ENCODE measurements around the gene EPSTI1. TPM values are rescaled to one million over a fixed set of nuclear protein-coding genes. Genes with fewer than 3 reads are reported as not detected.
A peak's percentile ranks its signal among the peaks of the same experiment; 100 is the strongest.

EPSTI1 gene
- total and polyA plus RNA-seq, 3 experiments from 2014 or later = 4.5 to 17.3 (median 4.9) TPM

GRCh38 chr13:42899266-42899665, 92.8 kb downstream of the EPSTI1 start:
- Mint-ChIP-seq H3K36me3 (peaks cover 38 to 72% (median 41%) of the 10 kb centered on the region in 3 donors), H3K4me3 (no peak overlapping the region), H3K4me1 (no peaks in the 10 kb centered on the region), H3K27ac (no peak overlapping the region), H3K27me3 (no peaks in the 10 kb centered on the region), H3K9me3 (no peaks in the 10 kb centered on the region)
- DNase-seq = no peak
- Histone ChIP-seq H3K4me3 (ENCODE audit: low read length) (no peak overlapping the region), H3K27me3 (ENCODE audit: insufficient read depth, low read length, poor library complexity, severe bottlenecking) (no peaks in the 10 kb centered on the region), H3K36me3 (ENCODE audit: insufficient read depth, low read length) (peaks cover 5% of the 10 kb centered on the region), H3K9me3 (ENCODE audit: low read length) (no peaks in the 10 kb centered on the region), H3K4me1 (ENCODE audit: insufficient read depth, low read length) (no peaks in the 10 kb centered on the region), H3K27ac (ENCODE audit: low read depth, low read length) (no peak overlapping the region)
- CTCF ChIA-PET = no interaction called here
- POLR2A ChIA-PET = no interaction called here

GRCh38 chr13:42895776-42896175, 96.3 kb downstream of the EPSTI1 start:
- H3K27me3 Mint-ChIP-seq = no peaks in the 10 kb centered on the region
- POLR2A ChIA-PET = no interaction called here
- Histone ChIP-seq H3K9me3 (ENCODE audit: low read length) (no peaks in the 10 kb centered on the region), H3K27me3 (ENCODE audit: insufficient read depth, low read length, poor library complexity, severe bottlenecking) (no peaks in the 10 kb centered on the region), H3K27ac (ENCODE audit: low read depth, low read length) (no peak overlapping the region), H3K4me3 (ENCODE audit: low read length) (no peak overlapping the region), H3K4me1 (ENCODE audit: insufficient read depth, low read length) (no peaks in the 10 kb centered on the region), H3K36me3 (ENCODE audit: insufficient read depth, low read length) (peaks cover 12% of the 10 kb centered on the region)
- no peaks in the 10 kb centered on the region for H3K9me3 Mint-ChIP-seq
- H3K4me1 Mint-ChIP-seq = no peaks in the 10 kb centered on the region
- H3K27ac Mint-ChIP-seq = peak overlapping the region in 1 of 8 donors; percentile 47
- no peak overlapping the region for H3K4me3 Mint-ChIP-seq
- no peak for DNase-seq
- H3K36me3 Mint-ChIP-seq = peaks cover 28 to 52% (median 32%) of the 10 kb centered on the region in 3 donors
- CTCF ChIA-PET = no interaction called here

GRCh38 chr13:42894765-42895243, 97.2 kb downstream of the EPSTI1 start:
- Histone ChIP-seq H3K4me3 (ENCODE audit: low read length) (no peak overlapping the region), H3K27ac (ENCODE audit: low read depth, low read length) (no peak overlapping the region), H3K36me3 (ENCODE audit: insufficient read depth, low read length) (peaks cover 12% of the 10 kb centered on the region), H3K9me3 (ENCODE audit: low read length) (no peaks in the 10 kb centered on the region), H3K27me3 (ENCODE audit: insufficient read depth, low read length, poor library complexity, severe bottlenecking) (no peaks in the 10 kb centered on the region), H3K4me1 (ENCODE audit: insufficient read depth, low read length) (no peaks in the 10 kb centered on the region)
- DNase-seq = no peak
- ChIA-PET CTCF (no interaction called here), POLR2A (no interaction called here)
- Mint-ChIP-seq H3K27ac (no peak overlapping the region), H3K4me1 (no peaks in the 10 kb centered on the region), H3K36me3 (peaks cover 28 to 45% (median 29%) of the 10 kb centered on the region in 3 donors), H3K9me3 (no peaks in the 10 kb centered on the region), H3K27me3 (no peaks in the 10 kb centered on the region), H3K4me3 (no peak overlapping the region)

- Histone ChIP-seq H3K27ac (ENCODE audit: low read depth, low read length) (no peak overlapping the region), H3K9me3 (ENCODE audit: low read length) (no peaks in the 10 kb centered on the region), H3K36me3 (ENCODE audit: insufficient read depth, low read length) (peaks cover 12% of the 10 kb centered on the region), H3K27me3 (ENCODE audit: insufficient read depth, low read length, poor library complexity, severe bottlenecking) (no peaks in the 10 kb centered on the region), H3K4me3 (ENCODE audit: low read length) (no peak overlapping the region), H3K4me1 (ENCODE audit: insufficient read depth, low read length) (no peaks in the 10 kb centered on the region)
- H3K4me1 Mint-ChIP-seq = no peaks in the 10 kb centered on the region
- peaks cover 23 to 42% (median 25%) of the 10 kb centered on the region in 3 donors for H3K36me3 Mint-ChIP-seq
- no peak for DNase-seq
- no peaks in the 10 kb centered on the region for H3K27me3 Mint-ChIP-seq
- POLR2A ChIA-PET = no interaction called here
- H3K27ac Mint-ChIP-seq = no peak overlapping the region
- H3K9me3 Mint-ChIP-seq = no peaks in the 10 kb centered on the region
- H3K4me3 Mint-ChIP-seq = no peak overlapping the region
- CTCF ChIA-PET = no interaction called here
Observed at GRCh38 chr13:42893214-42893671, 98.8 kb downstream of the EPSTI1 start.

GRCh38 chr13:42892760-42893159, 99.3 kb downstream of the EPSTI1 start:
- Mint-ChIP-seq H3K4me3 (no peak overlapping the region), H3K27me3 (no peaks in the 10 kb centered on the region), H3K36me3 (peaks cover 24 to 42% (median 26%) of the 10 kb centered on the region in 3 donors), H3K27ac (no peak overlapping the region), H3K4me1 (no peaks in the 10 kb centered on the region), H3K9me3 (no peaks in the 10 kb centered on the region)
- Histone ChIP-seq H3K27me3 (ENCODE audit: insufficient read depth, low read length, poor library complexity, severe bottlenecking) (no peaks in the 10 kb centered on the region), H3K27ac (ENCODE audit: low read depth, low read length) (no peak overlapping the region), H3K9me3 (ENCODE audit: low read length) (no peaks in the 10 kb centered on the region), H3K4me1 (ENCODE audit: insufficient read depth, low read length) (no peaks in the 10 kb centered on the region), H3K4me3 (ENCODE audit: low read length) (no peak overlapping the region), H3K36me3 (ENCODE audit: insufficient read depth, low read length) (peaks cover 12% of the 10 kb centered on the region)
- ChIA-PET CTCF (no interaction called here), POLR2A (no interaction called here)
- no peak for DNase-seq

GRCh38 chr13:42891591-42891990, 100.5 kb downstream of the EPSTI1 start:
- Histone ChIP-seq H3K9me3 (ENCODE audit: low read length) (no peaks in the 10 kb centered on the region), H3K4me3 (ENCODE audit: low read length) (no peak overlapping the region), H3K36me3 (ENCODE audit: insufficient read depth, low read length) (peaks cover 12% of the 10 kb centered on the region), H3K27ac (ENCODE audit: low read depth, low read length) (no peak overlapping the region), H3K27me3 (ENCODE audit: insufficient read depth, low read length, poor library complexity, severe bottlenecking) (no peaks in the 10 kb centered on the region), H3K4me1 (ENCODE audit: insufficient read depth, low read length) (no peaks in the 10 kb centered on the region)
- Mint-ChIP-seq H3K27ac (no peak overlapping the region), H3K36me3 (peaks cover 18 to 43% (median 26%) of the 10 kb centered on the region in 3 donors), H3K27me3 (no peaks in the 10 kb centered on the region), H3K4me3 (no peak overlapping the region), H3K9me3 (no peaks in the 10 kb centered on the region), H3K4me1 (no peaks in the 10 kb centered on the region)
- POLR2A ChIA-PET = no interaction called here
- DNase-seq = no peak
- CTCF ChIA-PET = no interaction called here

- Histone ChIP-seq H3K27ac (ENCODE audit: low read depth, low read length) (no peak overlapping the region), H3K4me1 (ENCODE audit: insufficient read depth, low read length) (no peaks in the 10 kb centered on the region), H3K36me3 (ENCODE audit: insufficient read depth, low read length) (no peaks in the 10 kb centered on the region), H3K4me3 (ENCODE audit: low read length) (no peak overlapping the region), H3K27me3 (ENCODE audit: insufficient read depth, low read length, poor library complexity, severe bottlenecking) (no peaks in the 10 kb centered on the region), H3K9me3 (ENCODE audit: low read length) (no peaks in the 10 kb centered on the region)
- H3K27ac Mint-ChIP-seq = peak overlapping the region in 2 of 8 donors; percentile 19 to 39
- peaks cover 0 to 3% of the 10 kb centered on the region in 2 donors for H3K27me3 Mint-ChIP-seq
- DNase-seq = no peak
- POLR2A ChIA-PET = no interaction called here
- H3K4me3 Mint-ChIP-seq = no peak overlapping the region
- peaks cover 8 to 36% (median 17%) of the 10 kb centered on the region in 3 donors for H3K36me3 Mint-ChIP-seq
- CTCF ChIA-PET = no interaction called here
- peaks cover 0 to under 1% (median 0%) of the 10 kb centered on the region in 5 donors for H3K9me3 Mint-ChIP-seq
- no peaks in the 10 kb centered on the region for H3K4me1 Mint-ChIP-seq
Observed at GRCh38 chr13:42885325-42885724, 106.7 kb downstream of the EPSTI1 start.

- no peak for DNase-seq
- POLR2A ChIA-PET = no interaction called here
- Histone ChIP-seq H3K4me3 (ENCODE audit: low read length) (no peak overlapping the region), H3K36me3 (ENCODE audit: insufficient read depth, low read length) (no peaks in the 10 kb centered on the region), H3K27ac (ENCODE audit: low read depth, low read length) (no peak overlapping the region), H3K27me3 (ENCODE audit: insufficient read depth, low read length, poor library complexity, severe bottlenecking) (no peaks in the 10 kb centered on the region), H3K4me1 (ENCODE audit: insufficient read depth, low read length) (no peaks in the 10 kb centered on the region), H3K9me3 (ENCODE audit: low read length) (no peaks in the 10 kb centered on the region)
- peaks cover 11 to 31% (median 12%) of the 10 kb centered on the region in 3 donors for H3K36me3 Mint-ChIP-seq
- CTCF ChIA-PET = no interaction called here
- no peaks in the 10 kb centered on the region for H3K4me1 Mint-ChIP-seq
- H3K27ac Mint-ChIP-seq = peak overlapping the region in 3 of 8 donors; percentile 1 to 29 (median 23)
- H3K27me3 Mint-ChIP-seq = peaks cover 0 to 5% of the 10 kb centered on the region in 2 donors
- no peak overlapping the region for H3K4me3 Mint-ChIP-seq
- H3K9me3 Mint-ChIP-seq = peaks cover 0 to 3% (median 0%) of the 10 kb centered on the region in 5 donors
Observed at GRCh38 chr13:42883771-42884467, 108.1 kb downstream of the EPSTI1 start.
